Psoas muscle (tissue), 8 donors: ENCODE data around the gene KRT7. TPM values are rescaled to one million over a fixed set of nuclear protein-coding genes. Genes with fewer than 3 reads are reported as not detected.

Source experiments
- ATAC-seq, 4 donors: fragments of 200-7000 bp; cut with Tn5 transposase; one replicate each; pipeline ENCODE4 v1.9.1; 2020; ENCODE audit warnings: moderate library complexity in 3 of 4, mild to moderate bottlenecking in 2 of 4
- DNase-seq, 2 donors: peaks; one replicate each; pipeline ENCODE4 v3.0.0-alpha.2; 2020
- H3K27ac ChIP-seq: fragments of 200-600 bp; one replicate; pipeline ENCODE4 v1.8.0; 2022
- H3K27me3 ChIP-seq, 3 donors: fragments of 200-600 bp in 1 of 3; one replicate each; pipeline versions ENCODE4 v1.6.1 to v1.8.0; 2013 to 2022; ENCODE audit warnings: low read length in 2 of 3, mild to moderate bottlenecking in 2 of 3, moderate library complexity in 1 of 3; ENCODE audit not compliant: insufficient read depth in 3 of 3
- H3K36me3 ChIP-seq, 2 donors: fragments of 200-600 bp in 1 of 2; one replicate each; pipeline versions ENCODE4 v1.6.1 to v1.8.0; 2013 to 2022; ENCODE audit warnings: low read depth in 1 of 2, mild to moderate bottlenecking in 1 of 2, moderate library complexity in 1 of 2; ENCODE audit not compliant: insufficient read depth in 1 of 2
- H3K4me1 ChIP-seq: fragments of 200-600 bp; one replicate; pipeline ENCODE4 v1.8.0; 2022
- H3K4me3 ChIP-seq: fragments of 200-600 bp; one replicate; pipeline ENCODE4 v1.8.0; 2022; ENCODE audit warnings: mild to moderate bottlenecking
- H3K9me3 ChIP-seq: fragments of 200-600 bp; one replicate; pipeline ENCODE4 v1.8.0; 2022
- WGBS, 3 donors: extraction: QIAGEN DNeasy Blood & Tissue Kit; methylation state at CpG; one replicate each; pipeline versions ENCODE4 v1.1.6 to v1.1.7; 2013; 5-methylcytosine and 5-hydroxymethylcytosine counted together
- intact Hi-C, 2 donors: fragments of 100-400 bp; cut with DNase I; formaldehyde crosslinking; loops; one replicate each; pipeline versions ENCODE4 v1.11.0 to v1.14.2; 2022
- polyA plus RNA-seq, 3 donors: library from polyadenylated mRNA; stranded (reverse); fragments of 200-250 nt; gene quantifications; one replicate each; pipeline ENCODE4 v1.2.3, GENCODE V29; 2013
- total RNA-seq, 4 donors: library from RNA; stranded (reverse); fragmentation: NEBNext Ultra II Directional in 2 of 4; extraction: Animal tissue kit (Norgen Biotek cat#: 25700) in 2 of 4; gene quantifications; one replicate each; pipeline versions ENCODE4 v1.2.1 to v1.2.4, GENCODE V29; 2021 to 2023
- TF ChIP-seq, protein P1 (sequence below): fragments of 200-600 bp; IDR thresholded peaks from one replicate; pipeline ENCODE4 v1.8.0; 2022; ENCODE audit warnings: antibody characterized with exemption
- donor health status: healthy with polysubstance abuse.
- donor health status: DM: no; HTN: no; CAD: no; lungs with moderate emphysema.
- donor health status: Bipolar disorder and iron deficiency.
- donor health status: healthy.
- donor health status: DM: yes; HTN: yes; CAD: no.
- donor health status: DM: no; HTN: no; CAD: no.
- donor health status: DM: no; HTN: no; CAD: no.
- donor health status: DM: yes; HTN: yes; CAD: no.

Gene KRT7
- total and polyA plus RNA-seq, 7 donors = 0.39 to 3.9 (median 1.6) TPM

- TF ChIP-seq, protein P1, sequence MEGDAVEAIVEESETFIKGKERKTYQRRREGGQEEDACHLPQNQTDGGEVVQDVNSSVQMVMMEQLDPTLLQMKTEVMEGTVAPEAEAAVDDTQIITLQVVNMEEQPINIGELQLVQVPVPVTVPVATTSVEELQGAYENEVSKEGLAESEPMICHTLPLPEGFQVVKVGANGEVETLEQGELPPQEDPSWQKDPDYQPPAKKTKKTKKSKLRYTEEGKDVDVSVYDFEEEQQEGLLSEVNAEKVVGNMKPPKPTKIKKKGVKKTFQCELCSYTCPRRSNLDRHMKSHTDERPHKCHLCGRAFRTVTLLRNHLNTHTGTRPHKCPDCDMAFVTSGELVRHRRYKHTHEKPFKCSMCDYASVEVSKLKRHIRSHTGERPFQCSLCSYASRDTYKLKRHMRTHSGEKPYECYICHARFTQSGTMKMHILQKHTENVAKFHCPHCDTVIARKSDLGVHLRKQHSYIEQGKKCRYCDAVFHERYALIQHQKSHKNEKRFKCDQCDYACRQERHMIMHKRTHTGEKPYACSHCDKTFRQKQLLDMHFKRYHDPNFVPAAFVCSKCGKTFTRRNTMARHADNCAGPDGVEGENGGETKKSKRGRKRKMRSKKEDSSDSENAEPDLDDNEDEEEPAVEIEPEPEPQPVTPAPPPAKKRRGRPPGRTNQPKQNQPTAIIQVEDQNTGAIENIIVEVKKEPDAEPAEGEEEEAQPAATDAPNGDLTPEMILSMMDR = no peak
- H3K4me3 ChIP-seq = no peak overlapping the region
- ATAC-seq = no peak
- 91 to 99% (median 96%) methylated on average over 14 of the region's 14 CpGs for WGBS, 3 donors
- DNase-seq = peak in 1 of 2 donors; percentile 8
- H3K4me1 ChIP-seq = peaks cover 10% of the 10 kb centered on the region
- no peak overlapping the region for H3K27ac ChIP-seq
- no peaks in the 10 kb centered on the region for H3K9me3 ChIP-seq
- intact Hi-C loops = no loop called here
- H3K27me3 ChIP-seq = peaks cover 0 to 32% (median 6%) of the 10 kb centered on the region in 3 donors
- H3K36me3 ChIP-seq = no peaks in the 10 kb centered on the region
Observed at GRCh38 chr12:52253391-52254179, 20.5 kb downstream of the KRT7 start.

- Histone ChIP-seq H3K4me1 (peaks cover 3% of the 10 kb centered on the region), H3K36me3 (no peaks in the 10 kb centered on the region), H3K4me3 (no peak overlapping the region), H3K27me3 (peaks cover 0 to 40% (median 8%) of the 10 kb centered on the region in 3 donors), H3K9me3 (no peaks in the 10 kb centered on the region), H3K27ac (no peak overlapping the region)
- WGBS, 3 donors = 95 to 98% (median 98%) methylated on average over 10 of the region's 10 CpGs
- TF ChIP-seq, protein P1 = no peak
- intact Hi-C loops = no loop called here
- ATAC-seq (no peak), DNase-seq (no peak)
Observed at GRCh38 chr12:52254180-52254964, 21.3 kb downstream of the KRT7 start.

DNA sequence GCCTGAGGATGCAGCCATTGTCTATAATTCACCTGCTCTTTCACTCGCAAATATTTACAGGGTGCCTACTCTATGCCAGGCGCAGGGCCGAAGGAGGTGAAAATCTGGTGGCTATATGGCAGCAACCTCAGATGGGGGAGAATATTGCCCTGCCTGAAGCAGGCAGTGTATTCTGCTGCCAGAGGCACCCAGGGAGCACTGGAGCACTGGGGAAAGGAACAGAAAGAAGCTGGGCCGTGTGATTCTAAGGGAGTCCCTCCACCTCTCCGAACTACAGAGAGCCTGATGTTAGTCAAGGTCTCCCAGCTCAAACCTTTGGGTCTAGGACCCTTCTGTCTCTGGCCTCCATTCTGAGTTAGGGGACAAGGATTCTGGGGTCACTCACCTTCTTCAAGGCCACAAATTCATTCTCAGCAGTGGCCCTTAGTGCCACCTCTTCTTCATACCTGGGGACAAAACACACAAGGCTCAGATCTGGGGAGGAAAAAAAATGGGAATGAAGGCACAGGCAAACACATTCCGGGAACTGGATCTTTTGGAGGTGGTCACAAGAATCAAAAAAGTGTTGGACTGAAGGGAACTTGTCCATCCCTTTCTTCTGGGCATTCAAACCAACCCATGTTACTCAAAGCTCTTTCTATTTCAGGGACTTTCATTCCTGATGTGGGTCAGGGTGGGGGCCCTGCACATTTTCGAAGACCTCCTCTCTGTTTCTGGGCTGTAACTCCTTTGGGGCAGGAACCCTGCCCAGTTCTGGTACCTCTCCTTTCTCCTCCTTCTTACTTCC lies 22.1 kb downstream of the KRT7 start:
- TF ChIP-seq, protein P1 = no peak
- H3K36me3 ChIP-seq = no peaks in the 10 kb centered on the region
- no peak for ATAC-seq
- WGBS, 3 donors = 73 to 92% (median 81%) methylated on average over 7 of the region's 7 CpGs
- no peak overlapping the region for H3K4me3 ChIP-seq
- no peaks in the 10 kb centered on the region for H3K4me1 ChIP-seq
- no peak overlapping the region for H3K27ac ChIP-seq
- peaks cover 0 to 43% (median 8%) of the 10 kb centered on the region in 3 donors for H3K27me3 ChIP-seq
- no peaks in the 10 kb centered on the region for H3K9me3 ChIP-seq
- no peak for DNase-seq
- intact Hi-C loops = no loop called here

- WGBS, 3 donors = 89 to 92% (median 91%) methylated on average over 7 to 9 of the region's 9 CpGs
- TF ChIP-seq, protein P1 = no peak
- H3K27me3 ChIP-seq = peaks cover 0 to 44% (median 8%) of the 10 kb centered on the region in 3 donors
Observed at GRCh38 chr12:52255926-52256583, 23.0 kb downstream of the KRT7 start.

More at GRCh38 chr12:52255926-52256583, 23.0 kb downstream of the KRT7 start:
- Histone ChIP-seq H3K27ac (no peak overlapping the region), H3K36me3 (no peaks in the 10 kb centered on the region), H3K9me3 (no peaks in the 10 kb centered on the region), H3K4me3 (no peak overlapping the region), H3K4me1 (no peaks in the 10 kb centered on the region)
- DNase-seq (peak in 1 of 2 donors; percentile 23), ATAC-seq (no peak)
- intact Hi-C loops = no loop called here
